GM18511 (cell line): ENCODE results near the gene CYRIA.

Source experiments
- ATAC-seq: cut with Tn5 transposase; IDR thresholded peaks from one replicate; pipeline ENCODE4 v1.9.1; 2021; ENCODE audit warnings: mild to moderate bottlenecking, moderate library complexity; ENCODE audit not compliant: unreplicated experiment

Gene CYRIA

DNA sequence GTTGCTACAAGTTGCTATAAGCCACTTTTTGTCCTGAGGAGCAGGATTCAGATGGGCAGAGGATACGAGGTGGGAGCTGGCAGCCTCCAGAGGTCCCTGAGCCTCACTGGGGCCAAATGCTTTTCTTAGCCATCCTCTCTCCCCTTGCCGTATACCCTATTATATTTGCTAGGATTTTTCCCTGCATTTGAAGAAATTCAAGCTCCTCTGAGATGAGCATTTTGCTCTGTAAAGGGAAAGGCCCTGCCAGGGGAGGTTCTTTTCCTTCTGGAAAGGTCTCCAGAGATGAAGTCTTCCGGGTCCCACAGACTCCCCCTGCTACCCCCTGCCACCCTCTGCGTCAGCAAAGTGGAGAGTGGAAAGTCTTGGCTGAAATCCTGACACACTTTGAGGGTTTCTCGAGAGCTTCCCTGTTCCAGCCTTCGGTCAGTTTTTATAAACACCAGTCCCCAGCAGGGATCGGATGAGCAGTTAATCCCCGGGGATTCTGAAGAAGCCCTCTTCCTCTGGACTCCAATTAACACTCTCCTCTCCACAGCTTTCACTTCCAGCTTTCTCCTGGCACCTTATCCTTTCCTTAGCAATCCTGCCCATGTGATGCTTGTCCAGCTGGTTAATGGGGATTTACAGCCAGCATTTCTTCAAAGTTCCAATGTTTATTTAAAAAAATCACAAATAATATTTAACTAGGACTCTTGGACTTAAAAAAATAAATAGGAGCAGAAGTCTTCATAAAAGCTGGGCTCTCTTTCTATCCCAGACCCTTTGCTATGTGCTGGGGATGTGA is 13.1 kb downstream of the CYRIA start:
- no peak for ATAC-seq

DNA sequence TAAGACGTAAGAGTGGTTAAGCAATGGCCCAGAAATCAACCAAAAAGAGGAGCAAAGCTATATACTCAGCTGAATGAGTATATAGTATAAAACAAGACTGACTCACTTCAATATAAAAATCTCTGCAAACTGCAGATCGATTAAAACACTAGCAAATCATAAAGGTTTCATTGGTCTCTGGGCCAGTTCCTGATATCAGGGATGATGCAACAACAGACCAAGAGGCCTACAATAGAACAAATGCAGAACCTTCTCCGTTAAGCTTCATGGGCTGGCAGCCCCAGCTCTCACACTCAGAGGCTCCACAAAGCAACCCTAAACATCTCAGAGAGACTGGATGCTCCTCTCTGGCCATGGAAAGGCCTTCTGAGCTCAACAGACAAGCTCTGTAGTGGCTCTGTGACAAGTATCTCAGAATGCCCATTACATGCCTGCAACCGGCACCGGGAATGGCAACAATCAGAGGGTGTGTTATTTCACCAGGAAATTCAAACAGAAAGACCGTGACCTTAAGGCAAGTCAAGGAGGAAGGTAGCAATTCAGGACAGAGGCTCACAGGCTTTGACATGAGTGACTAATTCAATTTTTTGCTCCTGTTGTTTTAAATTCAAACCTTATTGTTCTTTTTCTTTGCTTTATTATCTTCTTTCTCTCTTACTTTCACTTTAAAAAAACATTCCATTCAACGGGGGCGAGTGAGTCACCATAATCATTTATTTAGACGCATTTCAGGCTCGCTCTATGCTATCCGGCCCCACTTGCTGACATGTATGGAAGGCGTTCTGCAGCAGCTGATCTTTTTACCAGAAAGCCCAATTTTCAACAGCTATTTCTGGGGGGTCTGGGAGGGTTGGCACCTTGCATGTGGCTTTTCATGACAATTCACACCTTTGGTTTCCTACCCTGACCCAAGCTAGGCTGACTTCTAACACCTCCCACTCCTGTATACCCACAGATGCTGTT is 15.1 kb downstream of the CYRIA start:
- no peak for ATAC-seq

GRCh38 chr2:16649353-16650286 is 16.0 kb downstream of the CYRIA start:
- no peak for ATAC-seq

DNA sequence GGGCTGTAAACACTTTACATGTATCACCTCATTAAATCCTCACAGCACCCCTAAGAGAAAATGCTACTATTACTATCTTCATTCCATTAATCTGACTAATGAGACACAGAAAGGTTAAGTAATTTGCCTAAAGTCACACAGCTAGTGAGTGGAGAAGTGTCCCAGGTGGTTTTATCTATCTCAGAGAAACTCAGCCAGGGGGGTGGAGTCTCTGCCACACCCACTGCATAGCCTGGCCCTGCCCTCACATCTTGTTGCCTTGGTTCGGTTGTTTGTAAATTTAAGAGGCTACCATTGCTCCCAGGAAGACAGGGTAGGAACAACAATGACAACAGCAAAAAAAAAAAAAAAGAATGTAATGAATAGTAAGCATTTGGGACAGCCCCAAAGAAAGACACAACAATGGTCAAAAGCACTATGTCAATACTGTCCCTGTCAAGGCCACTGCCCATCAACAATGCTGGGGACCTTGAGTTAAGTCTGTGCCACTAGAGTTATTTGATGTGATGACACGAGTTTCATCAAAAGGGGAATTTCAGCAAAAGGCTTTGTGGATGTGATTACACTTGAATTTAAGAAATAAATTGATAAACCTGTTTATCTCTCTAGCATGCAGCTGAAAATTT is 17.5 kb downstream of the CYRIA start:
- ATAC-seq, result no peak

- no peak for ATAC-seq
Observed at GRCh38 chr2:16645775-16646559, 19.7 kb downstream of the CYRIA start.

DNA sequence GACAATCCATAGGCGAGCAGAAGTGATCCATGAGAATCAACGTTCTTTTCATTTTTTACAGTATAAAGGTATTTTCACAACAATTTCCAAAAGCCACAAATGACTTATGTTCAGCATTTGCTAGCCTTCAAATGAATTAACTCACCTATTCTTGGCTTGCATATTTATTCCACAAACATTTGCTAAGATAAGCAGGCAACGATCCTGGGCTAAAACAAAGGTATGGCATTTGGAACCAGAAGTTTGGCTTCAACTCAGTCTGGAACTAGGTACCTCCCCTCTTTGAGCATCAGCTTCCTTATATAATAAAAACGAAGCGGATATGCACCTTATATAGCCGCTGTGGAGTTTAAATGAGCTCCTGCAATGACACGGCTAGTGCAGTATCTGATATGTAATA is 20.5 kb downstream of the CYRIA start:
- no peak for ATAC-seq

DNA sequence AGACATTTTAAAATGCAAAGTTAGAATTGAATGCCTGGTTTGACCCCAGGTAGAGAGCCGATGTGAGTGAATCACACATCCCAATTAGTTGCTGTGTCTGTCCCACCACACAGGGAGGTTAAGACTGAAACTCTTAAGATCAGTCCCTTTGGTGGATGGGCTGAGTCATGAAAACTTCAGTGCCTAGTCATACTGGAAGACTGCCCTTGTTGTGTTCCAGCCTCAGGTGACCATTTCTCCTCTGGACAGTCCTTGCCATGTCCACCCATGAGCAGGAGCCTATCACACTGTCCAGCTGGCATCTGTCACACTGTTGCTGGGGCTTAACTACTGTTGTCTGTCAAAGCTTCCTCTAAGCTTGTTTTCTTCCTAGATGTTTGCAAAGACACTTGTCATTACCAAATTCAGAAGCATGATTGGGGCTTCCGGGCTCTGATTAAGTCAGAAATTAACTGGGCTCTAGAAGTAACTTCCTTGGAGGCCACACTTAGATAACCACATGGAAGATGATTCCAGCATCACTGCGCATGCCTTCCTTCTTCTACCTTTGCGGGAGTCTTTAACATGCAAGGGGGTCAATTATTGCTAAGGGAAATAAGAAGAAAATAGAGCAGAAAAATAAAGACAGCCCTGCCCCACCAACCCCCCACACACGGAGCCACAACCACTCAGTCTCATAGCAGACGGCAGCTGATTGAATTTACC is 21.3 kb downstream of the CYRIA start:
- ATAC-seq, result no peak

DNA sequence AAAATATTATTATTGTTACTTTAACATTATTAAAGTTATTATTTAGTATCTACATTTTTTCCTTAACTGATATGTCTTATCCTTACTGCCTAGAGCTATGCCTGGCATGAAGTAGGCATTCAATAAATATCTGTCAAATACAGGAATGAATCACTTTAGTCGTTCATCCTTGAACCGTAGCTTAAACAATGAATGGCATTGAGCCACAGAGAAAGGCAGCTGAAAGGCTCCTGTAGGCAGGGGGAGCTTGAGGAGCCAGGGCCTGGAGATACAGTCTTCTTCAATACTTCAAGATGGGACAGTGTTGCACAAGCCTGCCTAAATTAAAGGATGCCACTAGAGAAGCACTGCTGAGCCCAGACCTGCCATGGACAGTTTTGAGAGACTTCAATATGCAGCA is 22.5 kb downstream of the CYRIA start:
- no peak for ATAC-seq

DNA sequence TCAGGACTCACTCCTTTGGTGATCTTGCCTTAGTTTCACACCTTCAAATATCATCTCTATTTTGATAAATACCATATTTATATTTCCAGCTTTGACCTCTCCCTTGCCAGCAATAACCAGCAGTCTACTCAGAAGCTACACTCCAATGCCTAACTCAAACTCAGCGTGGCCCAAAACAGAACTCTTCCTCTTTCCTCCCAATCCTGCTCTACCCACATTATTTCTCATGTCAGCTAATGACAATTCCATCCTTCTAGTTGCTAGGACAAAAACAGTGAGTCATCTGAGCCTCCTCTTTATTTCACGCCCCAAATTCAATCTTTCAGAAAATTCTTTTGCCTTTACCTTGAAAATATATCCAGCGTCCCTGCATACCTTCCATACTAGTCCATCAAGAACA is 23.5 kb downstream of the CYRIA start:
- no peak for ATAC-seq

- no peak for ATAC-seq
Observed at GRCh38 chr2:16641509-16641908, 24.1 kb downstream of the CYRIA start.

DNA sequence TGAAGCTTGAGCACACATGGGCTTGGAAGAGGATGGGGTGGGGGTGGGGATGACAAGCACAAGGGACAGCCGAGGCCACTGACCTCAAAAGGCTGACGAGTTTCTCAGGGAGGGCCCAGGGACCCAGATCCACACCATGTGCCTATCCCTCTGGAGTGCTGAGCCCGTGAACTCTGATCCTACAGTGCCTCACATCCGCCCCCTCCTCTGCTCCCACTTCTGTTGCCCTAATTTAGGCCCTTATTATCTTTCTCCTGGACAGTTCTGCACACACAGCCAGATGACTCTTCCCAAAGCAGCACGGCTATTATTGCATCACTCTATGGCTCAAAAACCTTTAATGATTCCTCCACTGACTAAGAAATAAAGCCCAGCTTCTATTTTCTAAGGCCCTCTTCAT is 24.8 kb downstream of the CYRIA start:
- no peak for ATAC-seq

- ATAC-seq, result no peak
Observed at GRCh38 chr2:16640001-16640700, 25.5 kb downstream of the CYRIA start.

GRCh38 chr2:16639431-16639830 is 26.2 kb downstream of the CYRIA start:
- ATAC-seq, result no peak

DNA sequence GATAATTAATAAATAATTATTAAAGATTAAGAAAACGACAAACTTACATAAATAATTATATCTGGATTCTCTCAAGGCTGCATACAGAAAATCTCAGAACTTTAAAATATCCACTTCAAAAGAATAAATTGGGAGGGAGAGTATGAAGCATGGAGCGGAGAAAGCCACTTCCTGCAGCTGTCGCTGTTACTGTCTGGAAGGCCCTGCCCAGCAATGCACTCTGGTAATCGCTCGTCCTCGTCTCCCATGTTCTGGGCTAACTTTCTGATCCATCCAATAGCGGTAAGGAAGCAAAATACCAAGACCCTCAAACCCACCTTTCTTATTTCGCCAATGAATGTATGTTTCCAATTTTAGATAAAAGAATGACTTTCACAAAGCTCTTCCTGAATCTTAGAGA is 26.7 kb downstream of the CYRIA start:
- no peak for ATAC-seq

- ATAC-seq, result no peak
Observed at GRCh38 chr2:16637304-16637703, 28.3 kb downstream of the CYRIA start.

GRCh38 chr2:16635791-16636699 is 29.6 kb downstream of the CYRIA start:
- no peak for ATAC-seq

DNA sequence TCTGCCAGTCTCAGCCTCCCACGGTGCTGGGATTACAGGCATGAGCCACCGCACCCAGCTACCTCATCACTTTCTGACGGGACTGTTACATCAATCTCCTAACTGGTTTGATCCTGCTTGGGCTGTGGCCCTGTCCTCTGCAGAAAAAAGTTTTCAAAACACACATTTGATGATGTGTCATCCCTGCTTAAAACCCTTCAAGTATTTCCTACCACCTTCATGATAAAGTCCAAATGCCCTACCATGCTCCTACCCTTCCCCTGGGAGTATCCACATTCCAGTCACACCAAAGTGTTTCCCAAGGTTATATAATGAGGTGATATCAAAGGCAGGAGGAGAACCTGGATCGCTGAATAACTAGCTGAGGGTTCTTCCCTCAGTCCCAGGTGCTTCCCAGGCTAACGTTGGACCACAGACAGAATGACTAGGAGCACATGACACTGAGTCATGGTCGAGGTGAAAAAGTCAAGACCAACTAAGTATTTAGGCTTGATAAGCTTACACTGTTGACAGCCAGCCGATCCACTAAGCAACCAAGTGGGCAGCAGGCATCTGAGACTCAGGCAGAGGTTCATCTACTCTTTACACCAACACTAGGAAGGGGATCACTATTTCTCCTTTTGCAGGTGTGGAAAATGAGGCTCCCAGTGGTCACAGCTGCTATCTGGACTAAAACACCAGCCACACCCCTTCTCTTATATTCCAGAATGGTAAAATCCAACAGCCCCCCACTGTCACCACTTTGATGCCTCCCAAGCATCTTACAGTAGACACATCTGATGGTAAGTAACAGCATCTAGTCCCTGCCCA is 31.8 kb downstream of the CYRIA start:
- no peak for ATAC-seq
